Embryonic facial prominence (tissue), 1 donor: Measurements from ENCODE around the gene ADCY5.

Experiments used
- DNase-seq: peaks from one replicate; pipeline ENCODE4 v3.0.0-alpha.2; 2016; ENCODE audit errors: extremely low spot score

Gene ADCY5

DNA sequence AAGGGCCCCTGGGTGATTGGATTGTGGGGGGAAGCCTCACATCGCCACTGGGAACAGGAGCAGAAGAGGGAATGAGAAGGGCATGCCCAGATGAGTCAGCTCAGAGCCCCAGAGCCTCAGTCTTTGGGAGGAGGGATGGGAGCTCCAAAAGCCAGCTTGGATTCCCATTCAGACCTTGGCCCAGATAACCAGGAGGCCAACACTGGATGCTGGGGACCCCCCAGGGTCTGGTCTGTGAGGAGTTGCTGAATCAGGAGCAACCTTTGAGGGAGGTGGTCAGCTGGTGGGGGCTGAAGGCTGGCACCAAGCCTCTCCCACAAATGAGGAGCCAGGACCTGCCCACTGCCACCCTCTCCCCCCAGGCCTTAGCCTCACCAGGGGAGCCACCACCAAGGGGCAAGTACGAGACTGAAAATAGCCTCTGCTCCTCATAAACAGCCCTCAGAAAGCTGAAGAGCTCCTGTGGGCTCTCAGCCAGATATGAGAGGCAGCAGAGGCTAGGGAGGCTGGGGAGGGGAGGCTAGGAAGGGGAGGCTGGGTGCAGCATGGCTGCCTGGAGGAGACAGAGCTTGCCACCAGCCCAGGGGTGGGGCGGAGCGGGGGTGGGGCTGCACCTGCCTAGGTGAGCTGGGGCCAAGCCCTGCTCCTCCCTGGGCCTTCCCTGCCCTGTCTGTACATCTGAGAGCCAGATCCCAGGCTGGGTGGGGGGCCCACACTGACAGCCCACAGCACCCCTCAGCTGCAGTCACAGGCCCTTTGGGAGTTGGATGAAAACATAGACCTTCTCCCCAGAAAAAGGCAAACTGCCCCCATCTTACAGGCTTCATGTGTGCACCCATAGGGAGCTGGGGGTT, 147.3 kb downstream of the ADCY5 start:
- DNase-seq: no peak

- DNase-seq: no peak
These were observed 148.3 kb downstream of the ADCY5 start for GRCh38 chr3:123300583-123300982.

- no peak for DNase-seq
These were observed 148.8 kb downstream of the ADCY5 start for GRCh38 chr3:123300056-123300455.

DNA sequence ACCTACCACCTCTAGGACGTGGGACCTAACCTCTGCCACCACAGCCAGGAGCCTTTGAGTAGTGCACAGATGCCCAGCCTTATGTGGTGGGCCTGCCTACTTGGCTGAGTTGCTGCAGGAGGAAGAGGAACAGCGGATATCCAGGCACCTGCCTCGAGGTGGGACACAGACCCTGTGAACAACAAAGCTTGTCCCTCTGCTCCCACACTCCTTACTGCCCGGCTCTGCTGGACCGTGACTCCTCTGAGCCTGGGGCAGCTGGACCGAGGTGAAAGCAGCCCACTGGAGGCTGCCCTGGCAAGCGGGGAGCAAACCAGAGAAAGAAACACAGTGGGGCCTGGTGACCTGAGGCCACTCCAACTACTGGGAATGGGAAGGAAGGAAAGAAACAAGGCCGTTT, 149.3 kb downstream of the ADCY5 start:
- no peak for DNase-seq

- DNase-seq: no peak
These were observed 150.0 kb downstream of the ADCY5 start for GRCh38 chr3:123298903-123299302.

DNA sequence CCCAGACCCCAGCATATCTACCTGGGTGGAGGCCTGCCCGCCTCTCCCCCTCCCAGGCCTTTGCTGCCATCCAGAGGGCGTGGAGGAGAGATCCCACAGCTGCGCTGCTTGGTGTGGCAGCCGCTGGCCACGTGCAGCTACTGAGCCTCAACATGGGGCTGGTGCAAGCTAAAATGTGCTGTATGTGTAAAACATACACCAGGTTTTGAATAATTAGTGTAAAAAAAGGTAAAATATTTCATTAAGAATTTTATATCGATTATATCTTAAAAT, 151.3 kb downstream of the ADCY5 start:
- no peak for DNase-seq

- DNase-seq: no peak
These were observed 151.9 kb downstream of the ADCY5 start for GRCh38 chr3:123296836-123297626.

- no peak for DNase-seq
These were observed 152.6 kb downstream of the ADCY5 start for GRCh38 chr3:123296261-123296660.

DNA sequence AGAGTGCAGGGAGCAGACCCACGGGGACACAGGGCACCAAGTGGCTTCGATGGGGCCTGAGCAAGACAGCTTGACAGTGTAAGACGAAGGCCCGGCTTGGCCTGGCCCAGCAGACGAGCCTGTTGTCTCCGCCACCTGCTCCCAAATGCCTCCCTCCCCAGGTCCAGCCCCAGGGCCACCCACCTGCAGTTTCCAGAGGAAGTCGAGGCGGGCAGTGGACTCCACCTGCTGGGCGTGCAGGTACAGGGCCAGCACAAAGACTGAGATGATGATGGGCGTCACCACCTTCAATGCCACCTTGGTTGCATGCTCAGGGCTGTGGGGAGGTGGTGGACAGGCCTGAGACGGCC, 153.0 kb downstream of the ADCY5 start:
- DNase-seq: no peak

DNA sequence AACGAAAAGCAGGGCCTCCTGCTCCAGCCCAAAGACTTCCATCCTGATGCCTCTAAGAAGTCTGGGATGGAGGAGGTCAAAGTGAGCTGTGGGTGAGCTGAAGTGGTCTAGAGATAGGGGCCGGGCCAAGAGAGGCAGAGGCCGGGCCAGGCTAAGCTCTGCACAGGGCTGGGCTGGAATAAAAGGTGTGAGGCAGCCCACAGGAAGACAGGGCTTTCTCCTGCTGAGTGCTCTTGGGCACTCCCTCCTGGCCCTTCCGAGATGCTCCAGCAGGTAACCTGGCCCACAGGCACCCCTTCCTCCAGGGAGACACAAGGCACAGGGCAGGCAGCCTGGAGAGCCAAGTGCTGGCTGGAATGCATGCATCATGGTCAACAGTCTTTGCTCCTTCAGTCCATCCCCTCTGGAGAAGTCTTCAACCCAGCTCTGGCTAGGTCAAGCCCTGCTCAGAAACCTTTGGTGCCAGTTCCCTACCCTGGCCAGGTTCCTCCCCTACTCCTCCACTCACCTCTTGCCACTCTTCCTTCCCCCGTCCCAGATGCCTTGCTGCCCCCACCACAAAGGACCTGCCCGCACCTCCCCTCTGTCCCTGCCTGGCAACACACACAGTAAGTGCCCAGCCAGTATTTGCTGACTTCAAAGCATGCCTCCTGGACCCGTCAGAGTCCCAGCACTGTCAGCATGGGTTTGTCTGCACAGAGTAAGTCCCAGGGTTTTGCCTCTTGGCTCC, 153.6 kb downstream of the ADCY5 start:
- DNase-seq: no peak

DNA sequence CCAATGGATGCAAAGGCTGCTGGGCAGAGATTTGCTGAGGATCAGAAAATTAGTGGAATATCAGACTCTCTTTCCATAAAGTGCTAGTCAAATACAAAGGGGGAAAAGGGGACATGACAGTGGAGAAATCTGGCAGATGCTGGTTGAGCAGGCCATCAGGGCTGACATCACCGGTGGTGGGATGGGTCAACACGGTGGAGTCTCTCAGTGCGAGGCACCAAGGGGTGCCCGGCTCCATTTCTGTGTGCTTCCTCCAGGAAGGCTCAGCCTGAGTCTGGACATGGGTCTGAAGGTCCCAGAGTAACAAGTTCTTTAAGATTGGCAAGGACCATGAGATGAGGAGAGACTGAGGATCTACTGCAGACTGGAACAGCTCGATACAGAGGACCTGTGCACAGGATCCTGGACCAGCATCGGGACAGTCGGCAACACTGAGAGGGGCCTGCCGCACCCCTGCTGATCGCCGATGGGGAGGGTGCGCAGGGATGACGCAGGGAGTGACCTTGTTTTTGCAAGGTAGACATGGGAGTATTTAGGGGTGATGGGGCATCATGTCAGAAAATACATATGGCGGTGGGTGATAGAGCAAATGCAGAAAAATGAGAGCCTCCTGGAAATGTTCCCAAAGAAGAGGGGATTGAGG, 154.5 kb downstream of the ADCY5 start:
- no peak for DNase-seq

GRCh38 chr3:123292321-123293310, 156.3 kb downstream of the ADCY5 start:
- DNase-seq: no peak

DNA sequence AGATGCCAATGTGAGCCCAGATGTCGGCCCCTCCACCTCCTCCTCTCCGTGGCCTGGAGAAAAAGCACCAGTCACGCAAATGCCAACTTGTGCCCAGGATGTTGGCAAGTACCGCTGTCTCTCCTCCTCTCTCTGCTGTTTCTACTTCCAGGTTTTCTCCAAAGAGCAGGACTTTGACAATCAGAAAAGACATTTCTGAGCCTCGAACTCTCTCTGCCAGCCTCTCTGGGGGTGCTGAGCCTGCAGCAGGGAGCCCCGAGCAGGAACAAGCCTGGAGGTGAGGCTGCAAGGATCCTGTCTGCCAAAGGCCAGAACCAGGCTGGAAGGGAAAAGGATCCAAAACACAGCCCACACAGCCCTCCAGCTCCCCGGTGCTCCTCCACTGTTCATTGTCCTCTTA, 157.5 kb downstream of the ADCY5 start:
- DNase-seq: no peak

DNA sequence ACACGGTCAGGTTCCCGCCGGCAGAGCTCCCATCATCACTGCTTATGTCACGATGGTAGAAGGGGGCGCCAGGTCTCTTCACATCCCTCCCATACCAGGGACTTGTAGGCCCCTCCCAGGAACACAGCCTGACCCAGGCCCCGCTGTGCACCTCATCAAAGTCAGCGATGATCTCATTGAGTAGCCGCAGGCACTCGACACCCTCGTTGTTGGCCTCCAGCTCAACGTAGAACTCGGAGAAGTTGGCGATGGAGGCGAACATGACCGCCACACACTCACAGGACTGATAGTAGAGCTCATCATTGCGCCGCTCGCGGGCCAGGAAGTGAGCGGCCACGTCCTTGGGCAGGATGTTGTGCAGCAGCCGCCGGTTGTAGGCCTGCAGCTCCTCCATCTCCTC, 157.9 kb downstream of the ADCY5 start:
- no peak for DNase-seq

- DNase-seq: no peak
These were observed 158.6 kb downstream of the ADCY5 start for GRCh38 chr3:123290107-123290930.

GRCh38 chr3:123289391-123290106, 159.3 kb downstream of the ADCY5 start:
- no peak for DNase-seq

- no peak for DNase-seq
These were observed 161.0 kb downstream of the ADCY5 start for GRCh38 chr3:123287962-123288302.

- no peak for DNase-seq
These were observed 161.6 kb downstream of the ADCY5 start for GRCh38 chr3:123287051-123287961.
